Chondrocyte (in vitro differentiated cells): ENCODE results near the gene HOXB5. TPM values are rescaled to one million over a fixed set of nuclear protein-coding genes. Genes with fewer than 3 reads are reported as not detected.

ENCODE experiments used
- DNase-seq: peaks from one replicate; pipeline ENCODE4 v3.0.0; 2021; ENCODE audit warnings: mixed read lengths, low spot score
- H3K27ac Mint-ChIP-seq: one replicate; pipeline ENCODE4 v1.8.0; 2021; ENCODE audit warnings: mild to moderate bottlenecking, moderate library complexity, mixed read lengths; ENCODE audit not compliant: unreplicated experiment
- H3K27me3 Mint-ChIP-seq: 2 replicates; pipeline ENCODE4 v1.8.0; 2021; ENCODE audit warnings: low read depth, mixed read lengths
- H3K36me3 Mint-ChIP-seq: 2 replicates; pipeline ENCODE4 v1.8.0; 2021; ENCODE audit warnings: low read depth, mixed read lengths
- H3K4me1 Mint-ChIP-seq: 2 replicates; pipeline ENCODE4 v1.8.0; 2021; ENCODE audit warnings: low read depth, mild to moderate bottlenecking, mixed read lengths
- H3K4me3 Mint-ChIP-seq: one replicate; pipeline ENCODE4 v1.8.0; 2021; ENCODE audit warnings: mild to moderate bottlenecking, moderate library complexity, mixed read lengths; ENCODE audit not compliant: unreplicated experiment
- H3K9me3 Mint-ChIP-seq: 2 replicates; pipeline ENCODE4 v1.8.0; 2021; ENCODE audit warnings: low read depth, mixed read lengths
- CTCF ChIP-seq: fragments of 200-600 bp; sonication (generic); IDR thresholded peaks from 2 replicates; pipeline ENCODE4 v1.5.0; 2021; ENCODE audit warnings: antibody characterized with exemption, mild to moderate bottlenecking, moderate library complexity
- total RNA-seq: library from RNA; stranded (reverse); gene quantifications from 3 replicates; pipeline ENCODE4 v1.2.1, GENCODE V29; 2021

HOXB5 gene
- total RNA-seq, 1 donor from 2014 or later, result not detected

GRCh38 chr17:48559122-48559839 lies 34.3 kb downstream of the HOXB5 start:
- Mint-ChIP-seq H3K36me3 (no peaks in the 10 kb centered on the region), H3K27me3 (peaks cover 89% of the 10 kb centered on the region), H3K27ac (no peak overlapping the region), H3K9me3 (no peaks in the 10 kb centered on the region), H3K4me3 (no peak overlapping the region), H3K4me1 (peaks cover 9% of the 10 kb centered on the region)
- DNase-seq, result no peak
- TF ChIP-seq CTCF, result no peak

GRCh38 chr17:48558831-48559121 lies 34.8 kb downstream of the HOXB5 start:
- Mint-ChIP-seq H3K36me3 (no peaks in the 10 kb centered on the region), H3K9me3 (no peaks in the 10 kb centered on the region), H3K4me1 (peaks cover 10% of the 10 kb centered on the region), H3K27me3 (peaks cover 93% of the 10 kb centered on the region), H3K27ac (no peak overlapping the region), H3K4me3 (no peak overlapping the region)
- no peak for TF ChIP-seq CTCF
- DNase-seq, result no peak

GRCh38 chr17:48558057-48558830 lies 35.3 kb downstream of the HOXB5 start:
- Mint-ChIP-seq H3K4me3 (no peak overlapping the region), H3K36me3 (no peaks in the 10 kb centered on the region), H3K27me3 (peaks cover 93% of the 10 kb centered on the region), H3K9me3 (no peaks in the 10 kb centered on the region), H3K27ac (no peak overlapping the region), H3K4me1 (peaks cover 10% of the 10 kb centered on the region)
- DNase-seq, result no peak
- TF ChIP-seq CTCF, result no peak

- peaks cover 10% of the 10 kb centered on the region for H3K4me1 Mint-ChIP-seq
- no peak overlapping the region for H3K27ac Mint-ChIP-seq
- H3K9me3 Mint-ChIP-seq, result no peaks in the 10 kb centered on the region
- no peak overlapping the region for H3K4me3 Mint-ChIP-seq
- no peak for TF ChIP-seq CTCF
- no peaks in the 10 kb centered on the region for H3K36me3 Mint-ChIP-seq
- H3K27me3 Mint-ChIP-seq, result peaks cover 89% of the 10 kb centered on the region
- no peak for DNase-seq
These were observed 36.8 kb downstream of the HOXB5 start for GRCh38 chr17:48556576-48557401.

GRCh38 chr17:48556229-48556575 lies 37.4 kb downstream of the HOXB5 start:
- Mint-ChIP-seq H3K36me3 (no peaks in the 10 kb centered on the region), H3K9me3 (no peaks in the 10 kb centered on the region), H3K27me3 (peaks cover 87% of the 10 kb centered on the region), H3K4me3 (no peak overlapping the region), H3K27ac (no peak overlapping the region), H3K4me1 (peaks cover 10% of the 10 kb centered on the region)
- DNase-seq, result no peak
- TF ChIP-seq CTCF, result no peak
